GM18502 (cell line): ENCODE data around the gene CHD8.
"Not testable (repeated sequence)": the region's sequence is repeated elsewhere in the genome, so short reads cannot be mapped to it uniquely, and the experiment has no call there.

Experiments used
- ATAC-seq: cut with Tn5 transposase; IDR thresholded peaks from one replicate; pipeline ENCODE4 v1.9.1; 2021; ENCODE audit warnings: mild to moderate bottlenecking; ENCODE audit not compliant: unreplicated experiment, poor library complexity

Gene CHD8

GRCh38 chr14:21382095-21382494 lies 73.8 kb downstream of the CHD8 start:
- ATAC-seq: no peak

GRCh38 chr14:21379338-21379737 lies 76.6 kb downstream of the CHD8 start:
- no peak for ATAC-seq

GRCh38 chr14:21373980-21374379 lies 81.9 kb downstream of the CHD8 start:
- ATAC-seq: no peak

GRCh38 chr14:21372814-21373213 lies 83.1 kb downstream of the CHD8 start:
- not testable (repeated sequence) for ATAC-seq

GRCh38 chr14:21369949-21370679 lies 85.8 kb downstream of the CHD8 start:
- ATAC-seq: no peak

- ATAC-seq: no peak
Observed at GRCh38 chr14:21367582-21368144, 88.3 kb downstream of the CHD8 start.

GRCh38 chr14:21356511-21356910 lies 99.4 kb downstream of the CHD8 start:
- no peak for ATAC-seq

- ATAC-seq: peak; percentile 44
Observed at GRCh38 chr14:21352587-21352986, 103.3 kb downstream of the CHD8 start.

- ATAC-seq: no peak
Observed at GRCh38 chr14:21350539-21350938, 105.4 kb downstream of the CHD8 start.

- no peak for ATAC-seq
Observed at GRCh38 chr14:21347201-21347600, 108.7 kb downstream of the CHD8 start.

GRCh38 chr14:21346532-21347135 lies 109.3 kb downstream of the CHD8 start:
- no peak for ATAC-seq

GRCh38 chr14:21343035-21343794 lies 112.7 kb downstream of the CHD8 start:
- ATAC-seq: no peak
